Effector CD8-positive, alpha-beta T cell (primary cell): ENCODE data around the gene TSPAN18.

ENCODE experiments used
- DNase-seq: peaks from one replicate; lab custom pipeline; 2025; lab: John Stamatoyannopoulos, UW

TSPAN18 gene

GRCh38 chr11:44823006-44823405, 96.2 kb downstream of the TSPAN18 start:
- no peak for DNase-seq

- no peak for DNase-seq
These were observed 97.1 kb downstream of the TSPAN18 start for GRCh38 chr11:44823868-44824267.

- DNase-seq: no peak
These were observed 97.5 kb downstream of the TSPAN18 start for GRCh38 chr11:44824300-44824704.

GRCh38 chr11:44825058-44825785, 98.5 kb downstream of the TSPAN18 start:
- DNase-seq: no peak

GRCh38 chr11:44826922-44827643, 100.3 kb downstream of the TSPAN18 start:
- no peak for DNase-seq

GRCh38 chr11:44828296-44828695, 101.5 kb downstream of the TSPAN18 start:
- no peak for DNase-seq

GRCh38 chr11:44829838-44830237, 103.1 kb downstream of the TSPAN18 start:
- no peak for DNase-seq

GRCh38 chr11:44831605-44832394, 105.0 kb downstream of the TSPAN18 start:
- DNase-seq: no peak

GRCh38 chr11:44832452-44832851, 105.7 kb downstream of the TSPAN18 start:
- no peak for DNase-seq

GRCh38 chr11:44833221-44833876, 106.6 kb downstream of the TSPAN18 start:
- DNase-seq: no peak

GRCh38 chr11:44833877-44834452, 107.2 kb downstream of the TSPAN18 start:
- no peak for DNase-seq

GRCh38 chr11:44834846-44835245, 108.1 kb downstream of the TSPAN18 start:
- DNase-seq: no peak

GRCh38 chr11:44835296-44835695, 108.5 kb downstream of the TSPAN18 start:
- no peak for DNase-seq

GRCh38 chr11:44835938-44836337, 109.2 kb downstream of the TSPAN18 start:
- DNase-seq: no peak

- DNase-seq: no peak
These were observed 110.9 kb downstream of the TSPAN18 start for GRCh38 chr11:44837661-44838060.

- no peak for DNase-seq
These were observed 112.8 kb downstream of the TSPAN18 start for GRCh38 chr11:44839458-44840084.

- DNase-seq: no peak
These were observed 113.3 kb downstream of the TSPAN18 start for GRCh38 chr11:44840085-44840478.

- no peak for DNase-seq
These were observed 113.9 kb downstream of the TSPAN18 start for GRCh38 chr11:44840521-44841251.

GRCh38 chr11:44842220-44842619, 115.5 kb downstream of the TSPAN18 start:
- DNase-seq: no peak

GRCh38 chr11:44846852-44847251, 120.1 kb downstream of the TSPAN18 start:
- no peak for DNase-seq

GRCh38 chr11:44847316-44847715, 120.6 kb downstream of the TSPAN18 start:
- DNase-seq: no peak
